ENCODE results near the gene PHACTR3.
"Not testable (repeated sequence)": the region's sequence is repeated elsewhere in the genome, so short reads cannot be mapped to it uniquely, and the experiment has no call there.

The PHACTR3 gene

DNA sequence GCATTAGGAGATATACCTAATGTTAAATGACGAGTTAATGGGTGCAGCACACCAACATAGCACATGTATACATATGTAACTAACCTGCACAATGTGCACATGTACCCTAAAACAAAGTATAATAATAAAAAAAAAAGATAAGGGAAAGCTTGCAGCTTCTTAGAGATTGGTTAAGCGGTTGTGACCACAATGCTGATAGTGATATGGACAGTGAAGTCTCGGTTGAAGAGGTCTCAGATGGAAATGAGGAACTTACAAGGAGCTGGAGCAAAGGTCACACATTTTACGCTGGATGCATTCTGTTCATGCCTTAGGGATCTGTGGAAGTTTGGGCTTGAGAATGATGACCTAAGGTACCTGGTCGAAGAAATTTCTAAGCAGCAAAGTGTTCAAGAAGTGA lies 252.6 kb downstream of the PHACTR3 start:
- H3K9me3 ChIP-seq (ENCODE audit: control insufficient read depth, low read depth, low read length); H3K4me3 ChIP-seq (ENCODE audit: low read length); H3K9ac ChIP-seq (ENCODE audit: low read length); H3K27ac ChIP-seq (ENCODE audit: low read length); H3K4me1 ChIP-seq (ENCODE audit: control insufficient read depth, low read depth, low read length); H3K27me3 ChIP-seq (ENCODE audit: control insufficient read depth, insufficient read depth, low read length); H3K36me3 ChIP-seq (ENCODE audit: control insufficient read depth, low read depth, low read length): not testable (repeated sequence)

DNA sequence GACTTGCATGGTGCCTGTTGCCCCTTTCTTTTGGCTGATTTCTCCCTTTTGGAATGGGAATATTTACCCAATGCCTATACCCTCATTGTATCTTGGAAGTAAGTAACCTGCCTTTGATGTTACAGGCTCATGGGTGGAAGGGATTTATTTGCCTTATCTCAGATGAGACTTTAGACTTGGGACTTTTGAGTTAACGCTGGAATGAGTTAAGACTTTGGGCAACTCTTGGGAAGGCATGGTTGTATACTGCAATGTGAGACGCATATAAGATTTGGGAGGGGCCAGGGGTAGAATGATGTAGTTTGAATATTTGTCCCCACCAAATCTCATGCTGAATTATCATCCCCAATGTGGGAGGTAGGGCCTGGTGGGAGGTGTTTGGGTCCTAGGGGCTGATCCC lies 253.6 kb downstream of the PHACTR3 start:
- Histone ChIP-seq H3K9ac (ENCODE audit: low read length) (no peak overlapping the region), H3K36me3 (ENCODE audit: control insufficient read depth, low read depth, low read length) (no peaks in the 10 kb centered on the region), H3K4me1 (ENCODE audit: control insufficient read depth, low read depth, low read length) (no peaks in the 10 kb centered on the region), H3K27me3 (ENCODE audit: control insufficient read depth, insufficient read depth, low read length) (no peaks in the 10 kb centered on the region), H3K9me3 (ENCODE audit: control insufficient read depth, low read depth, low read length) (no peaks in the 10 kb centered on the region), H3K4me3 (ENCODE audit: low read length) (no peak overlapping the region), H3K27ac (ENCODE audit: low read length) (no peak overlapping the region)

DNA sequence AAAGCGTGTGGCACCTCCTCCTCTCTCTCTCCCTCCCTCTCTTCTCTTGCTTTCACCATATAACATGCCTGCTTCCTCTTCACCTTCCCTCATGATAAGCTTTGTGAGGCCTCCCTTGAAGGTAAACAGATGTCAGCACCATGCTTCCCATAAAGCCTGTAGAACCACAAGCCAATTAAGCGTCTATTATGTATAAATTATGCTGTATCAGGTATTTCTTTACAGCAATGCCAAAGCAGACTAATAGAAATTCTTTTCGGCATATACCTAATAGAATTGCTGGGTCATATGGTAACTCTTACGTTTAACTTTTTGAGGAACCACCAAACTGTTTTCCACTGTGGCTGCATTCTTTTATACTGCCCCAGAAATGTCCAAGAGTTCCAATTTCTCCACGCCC lies 254.1 kb downstream of the PHACTR3 start:
- Histone ChIP-seq H3K9me3 (ENCODE audit: control insufficient read depth, low read depth, low read length) (no peaks in the 10 kb centered on the region), H3K4me3 (ENCODE audit: low read length) (no peak overlapping the region), H3K4me1 (ENCODE audit: control insufficient read depth, low read depth, low read length) (no peaks in the 10 kb centered on the region), H3K27ac (ENCODE audit: low read length) (no peak overlapping the region), H3K36me3 (ENCODE audit: control insufficient read depth, low read depth, low read length) (no peaks in the 10 kb centered on the region), H3K9ac (ENCODE audit: low read length) (no peak overlapping the region), H3K27me3 (ENCODE audit: control insufficient read depth, insufficient read depth, low read length) (no peaks in the 10 kb centered on the region)

GRCh38 chr20:59861401-59861800 lies 257.1 kb downstream of the PHACTR3 start:
- H3K4me3 ChIP-seq (ENCODE audit: low read length): no peak overlapping the region
- H3K4me1 ChIP-seq (ENCODE audit: control insufficient read depth, low read depth, low read length): no peaks in the 10 kb centered on the region
- no peaks in the 10 kb centered on the region for H3K27me3 ChIP-seq (ENCODE audit: control insufficient read depth, insufficient read depth, low read length)
- no peaks in the 10 kb centered on the region for H3K9me3 ChIP-seq (ENCODE audit: control insufficient read depth, low read depth, low read length)
- H3K9ac ChIP-seq (ENCODE audit: low read length): no peak overlapping the region
- no peak overlapping the region for H3K27ac ChIP-seq (ENCODE audit: low read length)
- H3K36me3 ChIP-seq (ENCODE audit: control insufficient read depth, low read depth, low read length): no peaks in the 10 kb centered on the region

- Histone ChIP-seq H3K4me1 (ENCODE audit: control insufficient read depth, low read depth, low read length) (no peaks in the 10 kb centered on the region), H3K9me3 (ENCODE audit: control insufficient read depth, low read depth, low read length) (no peaks in the 10 kb centered on the region), H3K27me3 (ENCODE audit: control insufficient read depth, insufficient read depth, low read length) (no peaks in the 10 kb centered on the region), H3K27ac (ENCODE audit: low read length) (no peak overlapping the region), H3K9ac (ENCODE audit: low read length) (no peak overlapping the region), H3K4me3 (ENCODE audit: low read length) (no peak overlapping the region), H3K36me3 (ENCODE audit: control insufficient read depth, low read depth, low read length) (no peaks in the 10 kb centered on the region)
Observed at GRCh38 chr20:59863058-59863457, 258.7 kb downstream of the PHACTR3 start.

GRCh38 chr20:59864726-59865125 lies 260.4 kb downstream of the PHACTR3 start:
- no peak overlapping the region for H3K4me3 ChIP-seq (ENCODE audit: low read length)
- no peaks in the 10 kb centered on the region for H3K4me1 ChIP-seq (ENCODE audit: control insufficient read depth, low read depth, low read length)
- H3K9ac ChIP-seq (ENCODE audit: low read length): no peak overlapping the region
- no peaks in the 10 kb centered on the region for H3K36me3 ChIP-seq (ENCODE audit: control insufficient read depth, low read depth, low read length)
- H3K9me3 ChIP-seq (ENCODE audit: control insufficient read depth, low read depth, low read length): no peaks in the 10 kb centered on the region
- no peak overlapping the region for H3K27ac ChIP-seq (ENCODE audit: low read length)
- no peaks in the 10 kb centered on the region for H3K27me3 ChIP-seq (ENCODE audit: control insufficient read depth, insufficient read depth, low read length)

GRCh38 chr20:59866338-59866737 lies 262.0 kb downstream of the PHACTR3 start:
- Histone ChIP-seq H3K27me3 (ENCODE audit: control insufficient read depth, insufficient read depth, low read length) (no peaks in the 10 kb centered on the region), H3K27ac (ENCODE audit: low read length) (no peak overlapping the region), H3K9me3 (ENCODE audit: control insufficient read depth, low read depth, low read length) (no peaks in the 10 kb centered on the region), H3K36me3 (ENCODE audit: control insufficient read depth, low read depth, low read length) (no peaks in the 10 kb centered on the region), H3K4me1 (ENCODE audit: control insufficient read depth, low read depth, low read length) (no peaks in the 10 kb centered on the region), H3K9ac (ENCODE audit: low read length) (no peak overlapping the region), H3K4me3 (ENCODE audit: low read length) (no peak overlapping the region)

- H3K4me3 ChIP-seq (ENCODE audit: low read length): no peak overlapping the region
- H3K9ac ChIP-seq (ENCODE audit: low read length): no peak overlapping the region
- no peaks in the 10 kb centered on the region for H3K9me3 ChIP-seq (ENCODE audit: control insufficient read depth, low read depth, low read length)
- H3K4me1 ChIP-seq (ENCODE audit: control insufficient read depth, low read depth, low read length): no peaks in the 10 kb centered on the region
- H3K27me3 ChIP-seq (ENCODE audit: control insufficient read depth, insufficient read depth, low read length): no peaks in the 10 kb centered on the region
- H3K27ac ChIP-seq (ENCODE audit: low read length): no peak overlapping the region
- H3K36me3 ChIP-seq (ENCODE audit: control insufficient read depth, low read depth, low read length): no peaks in the 10 kb centered on the region
Observed at GRCh38 chr20:59871096-59871495, 266.8 kb downstream of the PHACTR3 start.

GRCh38 chr20:59873409-59873808 lies 269.1 kb downstream of the PHACTR3 start:
- Histone ChIP-seq H3K27me3 (ENCODE audit: control insufficient read depth, insufficient read depth, low read length) (no peaks in the 10 kb centered on the region), H3K27ac (ENCODE audit: low read length) (no peak overlapping the region), H3K4me1 (ENCODE audit: control insufficient read depth, low read depth, low read length) (no peaks in the 10 kb centered on the region), H3K9me3 (ENCODE audit: control insufficient read depth, low read depth, low read length) (no peaks in the 10 kb centered on the region), H3K4me3 (ENCODE audit: low read length) (no peak overlapping the region), H3K36me3 (ENCODE audit: control insufficient read depth, low read depth, low read length) (no peaks in the 10 kb centered on the region), H3K9ac (ENCODE audit: low read length) (no peak overlapping the region)

GRCh38 chr20:59880198-59880597 lies 275.9 kb downstream of the PHACTR3 start:
- Histone ChIP-seq H3K9ac (ENCODE audit: low read length) (no peak overlapping the region), H3K9me3 (ENCODE audit: control insufficient read depth, low read depth, low read length) (no peaks in the 10 kb centered on the region), H3K27ac (ENCODE audit: low read length) (no peak overlapping the region), H3K4me1 (ENCODE audit: control insufficient read depth, low read depth, low read length) (no peaks in the 10 kb centered on the region), H3K4me3 (ENCODE audit: low read length) (no peak overlapping the region), H3K27me3 (ENCODE audit: control insufficient read depth, insufficient read depth, low read length) (no peaks in the 10 kb centered on the region), H3K36me3 (ENCODE audit: control insufficient read depth, low read depth, low read length) (no peaks in the 10 kb centered on the region)

- no peak overlapping the region for H3K9ac ChIP-seq (ENCODE audit: low read length)
- no peaks in the 10 kb centered on the region for H3K36me3 ChIP-seq (ENCODE audit: control insufficient read depth, low read depth, low read length)
- H3K4me1 ChIP-seq (ENCODE audit: control insufficient read depth, low read depth, low read length): no peaks in the 10 kb centered on the region
Observed at GRCh38 chr20:59884494-59884893, 280.2 kb downstream of the PHACTR3 start.

DNA sequence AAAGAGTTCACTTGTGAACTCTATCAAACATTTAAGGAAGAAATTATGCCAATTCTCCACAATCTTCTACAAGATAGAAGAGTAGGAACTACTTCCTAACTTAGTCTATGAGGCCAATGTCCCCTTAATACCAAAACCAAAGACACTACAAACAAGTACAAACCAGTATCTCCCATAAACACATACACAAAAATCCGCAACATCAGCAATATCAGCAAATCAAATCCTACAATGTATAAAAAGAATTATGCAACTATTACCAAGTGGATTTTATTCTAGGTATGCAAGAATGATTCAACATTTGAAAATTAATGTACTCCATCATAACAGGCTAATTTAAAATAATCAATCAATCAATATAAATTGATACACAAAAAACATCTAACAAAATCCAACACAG lies 283.7 kb downstream of the PHACTR3 start:
- Histone ChIP-seq H3K4me1 (ENCODE audit: control insufficient read depth, low read depth, low read length) (no peaks in the 10 kb centered on the region), H3K9ac (ENCODE audit: low read length) (no peak overlapping the region), H3K36me3 (ENCODE audit: control insufficient read depth, low read depth, low read length) (no peaks in the 10 kb centered on the region)

More at GRCh38 chr20:59884494-59884893, 280.2 kb downstream of the PHACTR3 start:
- Histone ChIP-seq H3K9me3 (ENCODE audit: control insufficient read depth, low read depth, low read length) (no peaks in the 10 kb centered on the region), H3K27me3 (ENCODE audit: control insufficient read depth, insufficient read depth, low read length) (no peaks in the 10 kb centered on the region), H3K4me3 (ENCODE audit: low read length) (no peak overlapping the region), H3K27ac (ENCODE audit: low read length) (no peak overlapping the region)

More for the DNA sequence above, 283.7 kb downstream of the PHACTR3 start:
- no peak overlapping the region for H3K27ac ChIP-seq (ENCODE audit: low read length)
- H3K9me3 ChIP-seq (ENCODE audit: control insufficient read depth, low read depth, low read length): no peaks in the 10 kb centered on the region
- no peak overlapping the region for H3K4me3 ChIP-seq (ENCODE audit: low read length)
- no peaks in the 10 kb centered on the region for H3K27me3 ChIP-seq (ENCODE audit: control insufficient read depth, insufficient read depth, low read length)
